Stimulated activated CD4-positive, alpha-beta T cell treated with anti-CD3 and anti-CD28 coated beads, TNF-alpha, amount 100 ng/mL, for 24 hours (primary cell): ENCODE measurements around the gene FHOD1.

ENCODE experiments used
- DNase-seq, 3 experiments: peaks; one replicate each; pipeline ENCODE4 v3.0.0-alpha.2; 2020; ENCODE audit warnings: low read depth in 3 of 3

The FHOD1 gene

DNA sequence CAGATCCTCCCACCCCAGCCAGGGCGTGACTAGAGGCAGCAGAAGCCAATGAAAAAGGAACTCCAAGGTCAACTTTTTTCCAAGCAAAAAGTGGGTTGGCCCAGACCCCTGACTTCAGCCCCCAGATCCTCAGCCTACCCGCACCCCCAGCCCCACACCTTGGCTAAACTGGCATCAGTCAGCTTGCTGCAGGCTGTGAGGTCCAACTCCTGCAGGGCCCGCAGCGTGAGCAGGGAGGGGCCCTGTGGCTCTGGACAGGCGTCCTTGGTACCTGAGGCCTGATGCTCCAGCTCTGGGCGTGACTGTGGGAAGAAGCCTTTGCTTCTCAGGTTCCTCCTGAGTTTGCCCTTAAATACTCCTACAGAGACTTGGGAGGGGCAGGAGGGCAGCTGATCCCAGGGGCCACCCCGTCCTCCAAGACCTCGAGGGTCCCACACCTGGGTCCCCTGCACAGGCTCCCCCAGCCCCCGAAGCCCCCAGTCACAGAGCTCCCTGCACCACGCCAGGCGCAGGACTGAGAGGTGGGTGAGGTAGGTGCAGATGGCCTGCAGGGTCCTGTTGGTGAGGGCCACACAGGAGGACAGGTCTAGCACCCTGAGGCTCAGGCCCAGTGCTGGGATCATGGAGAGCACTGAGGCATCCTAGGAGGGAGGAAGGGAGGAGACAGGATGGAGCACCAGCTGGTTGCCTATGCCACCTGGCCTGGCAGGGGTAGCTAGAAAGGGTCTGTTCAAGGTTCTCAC lies 39.0 kb downstream of the FHOD1 start:
- DNase-seq, result no peak

DNA sequence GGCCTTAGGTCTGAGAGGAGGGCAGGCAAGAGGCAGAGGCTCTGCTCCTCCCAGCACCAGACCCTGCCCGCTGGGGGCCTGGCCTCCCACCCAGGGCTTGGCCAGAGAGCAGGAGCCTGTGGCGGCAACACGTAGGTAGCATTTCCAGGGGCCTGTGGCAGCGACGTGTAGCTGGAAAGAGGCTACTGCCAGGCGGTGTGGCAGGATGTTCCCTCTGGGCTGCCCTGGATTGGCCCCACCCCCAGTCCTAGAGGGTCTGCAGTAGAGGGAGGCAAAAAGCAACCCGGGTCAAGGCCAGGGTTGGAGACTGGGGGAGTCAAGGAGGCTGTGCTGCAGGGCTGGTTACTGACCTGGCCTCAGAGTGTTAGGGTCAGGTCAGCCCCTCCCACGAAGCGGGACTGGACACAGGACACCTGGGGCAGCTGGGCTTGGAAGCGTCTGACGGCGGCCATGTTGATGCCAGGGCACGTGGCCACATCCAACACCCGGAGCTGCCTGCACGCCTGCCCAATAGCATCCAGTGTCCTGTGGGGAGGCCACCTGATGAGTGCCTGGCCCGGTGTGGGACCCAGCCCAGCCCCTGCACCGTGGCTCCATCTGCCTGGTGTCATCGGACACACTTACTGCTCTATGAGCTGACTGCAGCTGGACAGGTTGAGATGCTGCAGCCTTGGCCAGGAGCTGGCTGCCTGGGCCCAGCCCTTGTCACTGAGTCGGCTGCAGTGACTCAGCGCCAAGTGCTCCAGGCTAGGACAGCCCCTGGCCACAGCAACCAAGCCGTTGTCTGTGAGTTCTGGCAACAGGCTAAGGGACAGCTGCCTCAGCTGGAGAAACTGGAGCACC lies 39.8 kb downstream of the FHOD1 start:
- no peak for DNase-seq

DNA sequence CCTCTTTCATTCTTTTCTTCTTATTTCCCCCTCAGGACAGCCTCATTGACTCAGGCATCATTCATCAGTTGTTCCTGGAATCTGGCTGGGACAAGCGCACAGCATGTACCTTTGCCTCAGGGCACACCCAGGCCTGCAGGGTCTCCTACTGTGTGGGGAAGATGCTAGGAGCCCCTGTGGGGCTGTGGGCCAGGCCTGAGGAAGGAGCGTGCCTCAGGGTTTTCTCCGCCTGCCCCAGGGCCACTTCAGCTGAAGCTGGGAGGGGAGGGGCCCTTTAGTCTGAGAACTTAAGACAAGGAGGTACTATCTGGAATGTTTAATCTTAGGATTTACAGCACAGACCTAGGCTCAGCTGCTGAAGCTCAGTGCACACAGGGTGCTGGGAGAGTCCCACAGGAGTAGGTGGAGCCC lies 40.4 kb downstream of the FHOD1 start:
- DNase-seq, result no peak

DNA sequence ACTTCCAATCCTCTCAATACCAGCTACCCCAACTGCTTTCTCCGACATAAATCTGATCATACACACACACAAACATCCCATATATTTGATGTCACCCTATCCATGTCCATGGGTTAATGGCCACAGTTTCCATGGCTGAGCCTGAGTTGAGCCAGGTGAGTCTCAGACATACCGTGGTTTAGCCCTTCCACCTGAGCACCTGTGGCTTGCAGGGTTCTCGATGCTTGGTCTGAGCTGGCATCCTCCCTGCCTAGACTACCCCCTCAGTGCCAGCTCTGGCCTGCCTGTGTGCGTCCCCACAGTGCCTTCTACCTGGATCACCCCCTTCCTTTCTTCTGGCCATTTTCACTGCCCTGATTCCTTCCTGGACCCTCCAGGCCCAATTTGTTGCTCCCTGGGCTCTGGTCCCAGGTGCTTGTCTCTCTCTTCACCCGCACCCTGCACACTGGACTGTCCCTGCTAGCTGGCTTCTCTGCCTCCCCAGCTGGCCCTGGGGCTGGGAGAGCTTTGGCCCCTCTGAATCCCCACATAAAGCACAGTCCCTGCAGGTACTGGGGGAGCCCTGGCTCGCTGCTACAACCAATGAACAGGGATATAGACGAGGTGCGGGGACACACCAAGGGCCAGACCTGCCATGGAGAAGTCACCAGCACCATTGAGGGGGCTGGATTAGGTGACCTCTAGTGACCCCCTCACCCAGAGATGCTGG lies 41.0 kb downstream of the FHOD1 start:
- no peak for DNase-seq

DNA sequence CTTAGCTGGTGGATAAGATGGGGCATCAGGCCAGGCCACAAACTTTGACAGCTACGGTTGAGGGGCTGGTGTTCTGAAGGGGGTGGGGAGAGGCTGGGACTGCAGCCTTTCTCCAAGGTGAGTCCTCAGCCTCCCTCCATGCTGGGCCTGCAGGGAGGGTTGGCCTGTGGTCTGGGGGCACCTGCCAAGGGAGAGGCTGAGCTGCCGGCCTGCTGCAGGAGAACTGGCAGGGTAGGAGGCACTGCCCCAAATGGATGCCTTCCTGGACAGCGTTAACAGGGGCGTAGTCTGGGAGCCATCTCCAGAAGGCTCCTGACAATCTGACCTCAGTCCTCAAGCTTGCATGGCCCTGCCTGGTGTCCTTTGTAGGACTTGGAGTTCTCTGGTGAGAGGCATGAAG lies 43.2 kb downstream of the FHOD1 start:
- DNase-seq, result no peak

DNA sequence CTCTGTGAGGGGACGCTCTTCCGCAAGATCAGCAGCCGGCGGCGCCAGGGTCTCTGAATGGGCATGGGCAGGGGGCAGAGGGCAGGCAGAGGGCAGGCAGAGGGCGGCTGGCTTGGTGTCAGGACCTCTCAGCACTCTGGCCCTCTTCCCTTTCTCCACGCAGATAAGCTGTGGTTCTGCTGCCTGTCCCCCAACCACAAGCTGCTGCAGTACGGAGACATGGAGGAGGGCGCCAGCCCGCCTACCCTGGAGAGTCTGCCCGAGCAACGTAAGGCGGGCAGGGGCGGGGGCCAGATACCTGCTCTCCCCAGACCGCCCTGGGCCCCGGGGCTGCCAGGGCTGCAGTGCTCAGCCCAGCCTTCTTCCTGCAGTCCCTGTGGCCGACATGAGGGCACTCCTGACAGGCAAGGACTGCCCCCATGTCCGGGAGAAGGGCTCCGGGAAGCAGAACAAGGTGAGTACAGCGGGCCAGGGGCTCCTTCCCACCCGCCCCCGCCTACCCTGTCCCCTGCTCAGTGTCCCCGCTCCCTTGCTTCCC lies 44.3 kb downstream of the FHOD1 start:
- DNase-seq, result no peak

DNA sequence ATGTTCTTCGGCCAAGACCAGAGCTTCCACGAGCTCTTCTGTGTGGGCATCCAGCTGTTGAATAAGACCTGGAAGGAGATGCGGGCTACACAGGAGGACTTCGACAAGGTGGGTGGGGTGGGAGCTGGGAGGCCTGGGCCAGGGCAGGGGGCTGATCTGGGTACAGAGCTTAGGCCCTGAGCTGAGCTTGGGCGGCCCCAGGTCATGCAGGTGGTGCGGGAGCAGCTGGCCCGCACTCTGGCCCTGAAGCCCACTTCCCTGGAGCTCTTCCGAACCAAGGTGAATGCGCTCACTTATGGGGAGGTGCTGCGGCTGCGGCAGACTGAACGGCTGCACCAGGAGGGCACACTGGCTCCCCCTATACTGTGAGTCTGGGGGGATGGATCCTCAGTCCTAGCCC lies 44.9 kb downstream of the FHOD1 start:
- DNase-seq, result no peak

DNA sequence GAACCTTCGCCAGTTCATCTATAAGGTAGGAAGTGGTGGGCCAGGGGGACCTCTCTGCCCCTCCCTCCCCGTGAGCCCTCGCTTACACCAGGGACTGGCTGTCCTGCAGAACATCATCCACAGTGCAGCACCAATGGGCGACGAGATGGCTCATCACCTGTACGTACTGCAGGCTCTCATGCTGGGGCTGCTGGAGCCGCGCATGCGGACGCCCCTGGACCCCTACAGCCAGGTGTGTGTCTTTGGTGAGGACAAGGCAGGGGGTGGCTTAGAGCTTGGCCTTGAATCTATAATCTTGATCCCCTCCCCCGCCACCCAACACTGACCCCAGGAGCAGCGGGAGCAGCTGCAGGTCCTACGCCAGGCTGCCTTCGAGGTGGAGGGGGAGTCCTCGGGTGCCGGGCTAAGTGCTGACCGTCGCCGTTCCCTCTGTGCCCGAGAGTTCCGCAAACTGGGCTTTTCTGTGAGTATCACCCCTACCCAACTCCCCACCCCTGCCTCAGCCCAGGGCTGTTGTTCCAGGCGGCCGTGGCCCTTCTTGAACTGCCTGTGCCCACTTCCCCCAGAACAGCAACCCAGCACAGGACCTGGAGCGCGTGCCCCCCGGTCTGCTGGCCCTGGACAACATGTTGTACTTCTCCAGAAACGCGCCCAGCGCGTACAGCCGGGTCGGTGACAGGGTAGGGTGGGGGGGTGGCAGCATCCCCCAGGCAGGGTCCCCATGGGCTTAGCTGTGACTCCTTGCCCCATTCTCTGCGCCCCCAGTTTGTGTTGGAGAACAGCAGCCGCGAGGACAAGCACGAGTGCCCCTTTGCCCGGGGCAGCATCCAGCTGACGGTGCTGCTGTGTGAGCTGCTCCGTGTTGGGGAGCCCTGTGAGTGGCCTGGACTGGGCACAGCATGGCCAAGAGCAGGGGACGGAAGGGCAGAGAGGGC lies 45.6 kb downstream of the FHOD1 start:
- no peak for DNase-seq

DNA sequence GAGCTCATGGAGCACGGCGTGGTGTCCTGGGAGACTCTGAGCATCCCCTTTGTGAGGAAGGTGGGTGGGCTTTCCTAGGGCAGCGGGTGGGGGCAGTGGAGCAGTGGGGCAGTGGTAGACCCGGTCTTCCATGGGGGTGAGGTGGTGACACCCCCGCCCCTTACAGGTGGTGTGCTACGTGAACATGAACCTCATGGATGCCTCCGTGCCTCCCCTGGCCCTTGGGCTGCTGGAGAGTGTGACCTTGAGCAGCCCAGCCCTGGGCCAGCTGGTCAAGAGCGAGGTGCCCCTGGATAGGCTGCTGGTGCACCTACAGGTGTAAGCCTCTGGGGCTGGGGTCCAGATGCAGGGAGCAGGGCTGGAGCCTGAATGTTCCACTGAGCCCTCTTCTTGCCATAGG lies 46.8 kb downstream of the FHOD1 start:
- no peak for DNase-seq

DNA sequence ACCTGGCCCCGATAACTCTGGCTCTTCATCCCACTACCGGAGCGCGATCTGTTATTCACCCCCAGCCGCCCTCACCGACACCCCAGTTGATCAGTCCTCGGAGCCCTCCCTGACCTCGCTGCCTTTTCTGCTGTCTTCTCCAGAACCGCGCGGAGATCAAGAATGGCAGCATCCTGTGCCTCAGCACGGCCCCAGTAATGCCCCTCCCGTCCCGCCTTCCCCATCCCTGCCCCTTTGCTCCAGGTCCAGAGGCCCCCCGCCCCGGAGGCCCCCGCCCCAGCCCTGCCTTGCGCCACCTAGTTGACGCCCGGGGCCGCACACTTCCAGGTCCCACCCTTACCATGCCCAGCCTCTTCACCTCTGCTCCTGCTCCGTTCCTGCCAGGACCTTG lies 47.5 kb downstream of the FHOD1 start:
- DNase-seq, result no peak

DNA sequence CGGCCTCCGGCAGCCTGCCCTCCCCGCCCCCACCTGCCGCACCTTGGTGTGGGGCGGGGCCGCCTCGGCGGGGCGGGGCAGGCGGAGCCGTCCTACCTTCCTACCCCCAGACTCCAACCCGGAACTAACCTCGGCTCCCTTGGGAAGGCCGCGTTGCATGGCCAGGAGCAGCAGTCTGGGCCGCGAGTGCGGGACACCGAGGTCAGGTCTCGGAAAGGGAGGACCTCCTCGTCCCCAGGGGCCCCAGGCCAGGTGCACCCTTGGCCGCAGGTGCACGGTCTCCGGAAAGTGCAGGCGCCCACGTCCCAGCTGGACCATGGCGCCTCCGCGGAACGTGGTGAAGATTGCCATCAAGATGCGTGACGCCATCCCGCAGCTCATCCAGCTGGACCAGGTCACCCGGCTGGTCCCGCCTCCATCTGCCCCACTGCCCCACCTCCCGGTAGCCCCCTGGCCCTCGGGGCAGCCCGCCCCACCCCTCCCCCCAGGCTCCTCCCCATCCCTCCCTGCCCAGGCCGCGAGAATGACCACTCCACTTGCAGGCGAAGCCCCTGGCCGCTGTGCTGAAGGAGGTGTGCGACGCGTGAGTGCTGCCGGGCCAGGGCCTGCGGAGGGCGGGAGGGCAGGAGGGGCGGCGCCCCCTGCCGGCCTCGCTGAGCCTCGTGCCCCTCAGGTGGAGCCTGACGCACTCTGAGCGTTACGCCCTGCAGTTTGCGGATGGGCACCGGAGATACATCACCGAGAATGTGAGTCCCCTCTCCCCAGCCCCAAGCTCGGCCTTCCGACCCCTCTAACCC lies 48.1 kb downstream of the FHOD1 start, which contains the start of gene ELMO3:
TSS of gene ELMO3 (plus strand) at position 121 of the 797 bp plus-strand sequence. CDS start at position 317, 196 bp downstream.
- DNase-seq, result no peak

DNA sequence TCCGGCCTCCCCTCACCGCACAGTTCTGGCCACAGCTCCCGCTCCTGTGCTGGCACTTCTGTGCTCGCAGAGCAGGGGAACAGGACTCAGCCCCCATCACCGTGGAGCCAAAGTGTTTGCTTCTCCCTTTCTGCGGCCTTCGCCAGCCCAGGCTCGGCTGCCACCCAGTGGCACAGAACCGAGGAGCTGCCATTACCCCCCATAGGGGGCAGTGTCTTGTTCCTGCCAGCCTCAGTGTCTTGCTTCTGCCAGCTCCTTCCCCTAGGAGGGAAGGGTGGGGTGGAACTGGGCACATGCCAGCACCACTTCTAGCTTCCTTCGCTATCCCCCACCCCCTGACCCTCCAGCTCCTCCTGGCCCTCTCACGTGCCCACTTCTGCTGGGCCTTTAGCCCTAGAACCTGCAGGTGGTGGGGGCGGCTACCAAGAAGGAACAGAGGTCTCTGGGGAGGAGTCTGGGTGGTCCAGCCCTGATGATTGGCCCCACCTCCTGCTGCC lies 49.0 kb downstream of the FHOD1 start:
- no peak for DNase-seq

DNA sequence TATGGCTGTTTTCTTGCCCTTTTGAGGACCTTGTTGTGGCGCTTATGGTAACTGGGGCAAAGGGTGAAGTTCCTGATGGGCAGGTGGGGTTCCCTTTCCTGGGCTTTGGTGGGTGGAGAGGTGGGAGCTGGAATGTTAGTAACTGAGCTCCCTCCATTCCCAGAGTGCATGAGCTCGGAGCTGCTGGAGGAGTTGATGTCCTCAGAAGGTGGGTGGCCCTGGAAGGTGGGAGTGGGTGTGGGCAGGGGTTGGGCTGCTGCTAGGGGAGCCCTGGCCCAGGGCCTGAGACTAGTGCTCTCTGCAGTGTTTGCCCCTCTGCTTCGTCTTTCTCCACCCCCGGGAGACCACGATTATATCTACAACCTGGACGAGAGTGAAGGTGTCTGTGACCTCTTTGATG lies 49.6 kb downstream of the FHOD1 start:
- DNase-seq, result no peak

DNA sequence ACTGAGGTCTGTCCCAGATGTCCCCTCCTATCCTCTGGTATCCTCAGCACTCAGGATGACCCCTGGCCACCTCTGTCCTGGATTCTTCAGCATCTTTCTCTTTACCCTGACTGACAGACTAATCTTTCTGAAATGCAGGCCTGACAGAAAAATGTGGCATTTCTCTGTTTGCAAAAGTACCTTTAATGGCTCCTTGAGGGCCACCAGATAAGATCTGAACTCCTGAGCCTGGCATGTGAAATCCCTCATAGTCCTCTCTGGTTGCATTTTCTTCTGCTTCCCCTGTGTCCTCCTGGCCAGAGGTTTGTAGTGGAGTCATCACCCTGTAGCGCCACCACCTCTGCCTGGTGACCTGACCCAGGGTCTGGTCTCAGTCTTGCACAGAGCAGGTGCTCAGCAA lies 50.4 kb downstream of the FHOD1 start:
- DNase-seq, result no peak

DNA sequence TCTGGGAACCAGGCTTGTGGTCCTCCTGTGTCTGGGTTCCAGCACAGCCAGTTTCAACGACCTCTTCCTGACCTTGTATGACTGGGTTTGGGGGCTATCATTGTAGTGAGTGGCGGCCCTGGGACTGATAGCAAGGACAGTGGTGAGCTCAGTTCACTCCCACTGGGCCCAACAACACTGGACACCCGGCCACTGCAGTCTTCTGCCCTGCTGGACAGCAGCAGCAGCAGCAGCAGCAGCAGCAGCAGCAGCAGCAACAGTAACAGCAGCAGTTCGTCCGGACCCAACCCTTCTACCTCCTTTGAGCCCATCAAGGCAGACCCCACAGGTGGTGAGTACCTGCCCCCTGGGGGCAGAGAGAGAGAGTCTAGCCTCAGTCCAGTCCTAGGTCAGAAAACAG lies 51.6 kb downstream of the FHOD1 start:
- DNase-seq, result no peak

DNA sequence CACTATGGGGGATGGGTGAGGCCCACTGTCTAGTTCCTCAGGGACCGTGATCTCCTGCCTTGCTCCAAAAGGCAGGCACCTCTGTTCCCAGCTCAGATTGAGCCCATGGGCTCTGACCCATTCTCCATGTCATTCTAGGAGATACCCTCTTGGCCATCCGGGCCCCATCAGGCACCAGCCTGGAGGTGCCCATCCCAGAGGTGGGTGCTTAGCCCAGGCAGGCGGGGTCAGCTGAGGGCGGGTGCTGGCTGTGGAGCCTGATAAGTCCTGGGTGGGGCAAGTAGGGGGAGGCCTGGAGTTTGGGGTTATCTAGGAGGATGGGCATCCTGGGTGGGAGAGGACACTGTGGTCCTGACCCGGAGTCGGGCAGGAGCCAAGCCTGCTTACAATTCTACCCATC lies 53.0 kb downstream of the FHOD1 start:
- no peak for DNase-seq

DNA sequence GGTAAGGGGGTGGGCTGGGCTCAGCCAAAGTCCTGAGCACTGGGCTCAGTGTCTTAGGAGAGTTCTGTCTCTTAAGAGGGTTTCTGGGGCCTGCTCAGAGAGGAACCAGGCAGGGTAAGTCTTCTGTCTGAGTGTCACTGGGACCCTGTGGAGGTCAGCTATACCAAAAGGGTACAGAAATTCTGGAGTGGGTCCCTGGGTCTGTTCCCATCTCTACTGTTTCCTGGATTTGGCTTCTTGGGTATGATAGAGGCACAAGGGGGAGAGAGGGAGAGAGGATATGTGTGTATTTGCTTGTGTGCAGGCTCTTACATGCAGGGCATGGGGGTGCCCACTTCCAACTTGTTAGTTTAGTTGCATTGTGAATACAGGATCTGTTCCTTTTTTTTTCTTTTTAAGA lies 53.7 kb downstream of the FHOD1 start:
- DNase-seq, result no peak

DNA sequence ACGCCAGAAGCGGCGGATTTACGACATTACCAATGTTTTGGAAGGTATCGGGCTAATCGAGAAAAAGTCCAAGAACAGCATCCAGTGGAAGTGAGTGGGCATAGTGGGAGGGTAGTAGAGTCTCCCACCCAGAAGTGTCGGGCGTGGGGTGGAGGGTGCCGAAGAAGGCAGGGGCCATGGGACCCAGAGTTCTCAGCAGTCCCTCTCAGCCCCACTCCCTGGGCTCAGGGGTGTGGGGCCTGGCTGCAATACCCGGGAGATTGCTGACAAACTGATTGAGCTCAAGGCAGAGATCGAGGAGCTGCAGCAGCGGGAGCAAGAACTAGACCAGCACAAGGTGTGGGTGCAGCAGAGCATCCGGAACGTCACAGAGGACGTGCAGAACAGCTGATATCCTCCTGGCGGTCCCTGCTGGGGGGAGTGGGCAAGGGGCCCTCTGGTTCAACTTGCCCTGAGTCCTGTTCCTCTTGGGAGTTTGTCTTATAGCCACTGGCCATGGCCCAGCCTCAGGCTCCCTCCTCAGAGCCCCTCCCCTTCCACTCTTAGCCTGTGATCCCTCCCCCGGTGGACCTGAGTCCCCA lies 54.4 kb downstream of the FHOD1 start:
- no peak for DNase-seq

DNA sequence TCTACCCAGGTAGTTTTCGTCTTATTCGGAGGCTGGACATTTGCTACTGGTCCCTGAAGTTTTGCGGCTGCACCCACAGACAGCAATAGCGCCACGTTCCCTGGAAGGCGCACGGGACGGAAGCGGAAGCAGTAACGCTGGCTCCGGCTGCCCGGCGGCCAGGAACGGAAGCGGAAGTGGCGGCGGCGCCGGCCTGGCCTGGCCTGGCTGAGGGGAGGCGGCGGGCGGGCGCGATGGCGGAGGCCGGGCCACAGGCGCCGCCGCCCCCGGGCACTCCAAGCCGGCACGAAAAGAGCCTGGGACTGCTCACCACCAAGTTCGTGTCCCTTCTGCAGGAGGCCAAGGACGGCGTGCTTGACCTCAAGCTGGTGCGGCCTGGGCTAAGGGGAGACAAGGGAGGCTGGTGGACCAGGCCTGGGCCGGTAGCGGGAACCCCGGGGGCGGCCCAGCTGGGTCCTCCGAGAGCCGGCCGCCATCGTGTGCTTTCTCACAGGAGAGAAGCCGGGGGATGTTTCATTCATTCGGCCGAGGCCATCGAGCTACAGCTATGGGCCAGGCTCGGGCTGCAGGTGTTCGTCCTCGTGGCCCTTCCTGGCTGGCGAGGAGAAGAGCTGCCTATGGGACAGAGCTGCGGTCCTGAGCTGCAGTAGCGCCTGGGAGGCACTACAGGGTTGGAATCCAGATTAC lies 55.1 kb downstream of the FHOD1 start, which contains the start of gene E2F4:
TSS of gene E2F4 (plus strand) at position 161 of the 687 bp plus-strand sequence. CDS start at position 234, 73 bp downstream.
- peak; percentile 72 to 89 (median 79) for DNase-seq
